Neural progenitor cell (in vitro differentiated cells): Measurements from ENCODE around the gene FAM3B. TPM values are rescaled to one million over a fixed set of nuclear protein-coding genes. Genes with fewer than 3 reads are reported as not detected.

ENCODE experiments used
- DNase-seq: peaks from one replicate; pipeline ENCODE4 v3.0.0-alpha.2; 2016; ENCODE audit warnings: low spot score
- H2AFZ ChIP-seq: fragments of 200-600 bp; sonication (generic); replicated peaks from 2 replicates; pipeline ENCODE4 v1.6.1; 2016; ENCODE audit warnings: antibody characterized with exemption
- H3F3A ChIP-seq: fragments of 200-600 bp; sonication (generic); 2 replicates; pipeline ENCODE4 v1.6.1; 2016; ENCODE audit warnings: antibody characterized with exemption, low read depth
- H3K27ac ChIP-seq: fragments of 200-600 bp; sonication (generic); 2 replicates; pipeline ENCODE4 v1.5.1; 2016; ENCODE audit warnings: mild to moderate bottlenecking
- H3K27me3 ChIP-seq: fragments of 200-600 bp; sonication (generic); 2 replicates; pipeline ENCODE4 v1.6.1; 2016; ENCODE audit warnings: mild to moderate bottlenecking, moderate library complexity
- H3K36me3 ChIP-seq: fragments of 200-600 bp; sonication (generic); 2 replicates; pipeline ENCODE4 v1.5.1; 2016
- H3K4me1 ChIP-seq: fragments of 200-600 bp; sonication (generic); 2 replicates; pipeline ENCODE4 v1.6.1; 2016; ENCODE audit warnings: mixed run types
- H3K4me2 ChIP-seq: fragments of 200-600 bp; sonication (generic); 2 replicates; pipeline ENCODE4 v1.6.1; 2016
- H3K4me3 ChIP-seq: fragments of 200-600 bp; sonication (generic); 2 replicates; pipeline ENCODE4 v1.5.1; 2016
- H3K79me2 ChIP-seq: fragments of 200-600 bp; sonication (generic); 2 replicates; pipeline ENCODE4 v1.6.1; 2016; ENCODE audit warnings: low read depth
- H3K9ac ChIP-seq: fragments of 200-600 bp; sonication (generic); 2 replicates; pipeline ENCODE4 v1.6.1; 2016
- H3K9me3 ChIP-seq: fragments of 200-600 bp; sonication (generic); 2 replicates; pipeline ENCODE4 v1.5.1; 2016; ENCODE audit warnings: low read depth
- H4K20me1 ChIP-seq: fragments of 200-600 bp; sonication (generic); 2 replicates; pipeline ENCODE4 v1.6.1; 2016; ENCODE audit warnings: low read depth
- H3K27ac Mint-ChIP-seq: 3 replicates; pipeline ENCODE4 v1.8.0; 2021; ENCODE audit warnings: mixed read lengths
- H3K27me3 Mint-ChIP-seq: 2 replicates; pipeline ENCODE4 v1.8.0; 2022; ENCODE audit warnings: low read depth, mild to moderate bottlenecking, inconsistent platforms, moderate library complexity, mixed read lengths; ENCODE audit not compliant: insufficient read depth
- H3K36me3 Mint-ChIP-seq: 3 replicates; pipeline ENCODE4 v1.8.0; 2021; ENCODE audit warnings: mixed read lengths
- H3K4me1 Mint-ChIP-seq: 3 replicates; pipeline ENCODE4 v1.8.0; 2021; ENCODE audit warnings: mixed read lengths
- H3K4me3 Mint-ChIP-seq: 3 replicates; pipeline ENCODE4 v1.8.0; 2021; ENCODE audit warnings: mild to moderate bottlenecking, moderate library complexity, mixed read lengths
- H3K9me3 Mint-ChIP-seq: 3 replicates; pipeline ENCODE4 v1.8.0; 2020; ENCODE audit warnings: mixed read lengths
- EZH2 ChIP-seq: fragments of 200-600 bp; sonication (generic); IDR thresholded peaks from 2 replicates; pipeline ENCODE4 v1.6.1; 2017; ENCODE audit warnings: antibody characterized with exemption, mild to moderate bottlenecking, moderate library complexity
- EZH2phosphoT487 ChIP-seq: fragments of 200-600 bp; sonication (generic); IDR thresholded peaks from 2 replicates; pipeline ENCODE4 v1.6.1; 2017; ENCODE audit warnings: antibody characterized with exemption
- total RNA-seq: library from RNA; depleted of rRNA; stranded (reverse); fragments of >200 nt; gene quantifications from 2 replicates; pipeline ENCODE4 v1.2.3, GENCODE V29; 2015; ENCODE audit warnings: low replicate concordance
- TF ChIP-seq, protein P1 (sequence below): fragments of 200-600 bp; sonication (generic); IDR thresholded peaks from 2 replicates; pipeline ENCODE4 v1.5.1; 2017; ENCODE audit warnings: antibody characterized with exemption, mild to moderate bottlenecking

Gene FAM3B
- total RNA-seq, 1 donor from 2014 or later, result not detected

DNA sequence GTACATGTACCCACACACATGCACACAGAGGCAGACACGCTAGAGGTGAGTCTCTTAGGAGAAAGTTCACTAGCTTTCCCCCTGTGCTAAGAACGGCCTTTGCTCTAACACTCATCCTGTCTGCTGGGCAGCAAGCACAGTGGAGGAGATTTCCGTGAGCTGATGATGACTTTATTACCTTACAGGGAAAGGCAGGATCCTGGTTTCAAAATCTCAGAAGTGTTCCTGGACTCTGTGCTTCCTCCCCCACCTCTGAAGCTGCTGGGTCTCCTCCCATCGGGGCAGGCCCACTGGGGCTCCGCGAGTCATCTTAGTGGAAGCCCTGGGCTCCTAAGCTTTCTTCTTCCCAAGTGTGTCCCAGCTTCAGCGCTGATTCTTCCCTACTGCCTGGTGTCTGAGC, 2.7 kb downstream of the FAM3B start:
- no peaks in the 10 kb centered on the region for H3K4me1 ChIP-seq
- H3K4me2 ChIP-seq, result no peak overlapping the region
- H3K4me1 Mint-ChIP-seq, result peaks cover 4% of the 10 kb centered on the region
- H4K20me1 ChIP-seq, result no peaks in the 10 kb centered on the region
- no peaks in the 10 kb centered on the region for H3K79me2 ChIP-seq
- H3K4me3 ChIP-seq, result no peak overlapping the region
- H3K36me3 Mint-ChIP-seq, result no peaks in the 10 kb centered on the region
- H3K27ac ChIP-seq, result no peak overlapping the region
- H3K9me3 ChIP-seq, result no peaks in the 10 kb centered on the region
- H3K9me3 Mint-ChIP-seq, result no peaks in the 10 kb centered on the region
- H2AFZ ChIP-seq, result no peak overlapping the region
- H3K27me3 Mint-ChIP-seq, result peaks cover 30% of the 10 kb centered on the region
- H3K4me3 Mint-ChIP-seq, result no peak overlapping the region
- H3K27me3 ChIP-seq, result peaks cover 44% of the 10 kb centered on the region
- TF ChIP-seq EZH2phosphoT487, result no peak
- TF ChIP-seq, protein P1, sequence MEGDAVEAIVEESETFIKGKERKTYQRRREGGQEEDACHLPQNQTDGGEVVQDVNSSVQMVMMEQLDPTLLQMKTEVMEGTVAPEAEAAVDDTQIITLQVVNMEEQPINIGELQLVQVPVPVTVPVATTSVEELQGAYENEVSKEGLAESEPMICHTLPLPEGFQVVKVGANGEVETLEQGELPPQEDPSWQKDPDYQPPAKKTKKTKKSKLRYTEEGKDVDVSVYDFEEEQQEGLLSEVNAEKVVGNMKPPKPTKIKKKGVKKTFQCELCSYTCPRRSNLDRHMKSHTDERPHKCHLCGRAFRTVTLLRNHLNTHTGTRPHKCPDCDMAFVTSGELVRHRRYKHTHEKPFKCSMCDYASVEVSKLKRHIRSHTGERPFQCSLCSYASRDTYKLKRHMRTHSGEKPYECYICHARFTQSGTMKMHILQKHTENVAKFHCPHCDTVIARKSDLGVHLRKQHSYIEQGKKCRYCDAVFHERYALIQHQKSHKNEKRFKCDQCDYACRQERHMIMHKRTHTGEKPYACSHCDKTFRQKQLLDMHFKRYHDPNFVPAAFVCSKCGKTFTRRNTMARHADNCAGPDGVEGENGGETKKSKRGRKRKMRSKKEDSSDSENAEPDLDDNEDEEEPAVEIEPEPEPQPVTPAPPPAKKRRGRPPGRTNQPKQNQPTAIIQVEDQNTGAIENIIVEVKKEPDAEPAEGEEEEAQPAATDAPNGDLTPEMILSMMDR, result no peak
- no peak for TF ChIP-seq EZH2
- no peaks in the 10 kb centered on the region for H3K36me3 ChIP-seq
- no peak overlapping the region for H3K27ac Mint-ChIP-seq
- no peaks in the 10 kb centered on the region for H3F3A ChIP-seq
- no peak overlapping the region for H3K9ac ChIP-seq
- DNase-seq, result no peak

- DNase-seq, result no peak
- no peak overlapping the region for H3K4me3 ChIP-seq
- no peak overlapping the region for H2AFZ ChIP-seq
- H3K9ac ChIP-seq, result no peak overlapping the region
- H3K9me3 Mint-ChIP-seq, result no peaks in the 10 kb centered on the region
- H3F3A ChIP-seq, result no peaks in the 10 kb centered on the region
- no peaks in the 10 kb centered on the region for H3K79me2 ChIP-seq
- no peak overlapping the region for H3K4me3 Mint-ChIP-seq
- no peaks in the 10 kb centered on the region for H3K36me3 ChIP-seq
- H3K4me2 ChIP-seq, result no peak overlapping the region
- H3K4me1 Mint-ChIP-seq, result peaks cover 4% of the 10 kb centered on the region
- H3K27me3 ChIP-seq, result peaks cover 23% of the 10 kb centered on the region
- H3K36me3 Mint-ChIP-seq, result no peaks in the 10 kb centered on the region
- no peak overlapping the region for H3K27ac Mint-ChIP-seq
- H3K4me1 ChIP-seq, result no peaks in the 10 kb centered on the region
- no peaks in the 10 kb centered on the region for H3K9me3 ChIP-seq
- TF ChIP-seq EZH2 (no peak), EZH2phosphoT487 (no peak)
- TF ChIP-seq, protein P1, result no peak
- no peak overlapping the region for H3K27ac ChIP-seq
- H3K27me3 Mint-ChIP-seq, result peaks cover 15% of the 10 kb centered on the region
- H4K20me1 ChIP-seq, result no peaks in the 10 kb centered on the region
Observed at GRCh38 chr21:41321211-41321907, 4.8 kb downstream of the FAM3B start.

- Mint-ChIP-seq H3K4me1 (peaks cover 4% of the 10 kb centered on the region), H3K27ac (no peak overlapping the region), H3K9me3 (no peaks in the 10 kb centered on the region), H3K27me3 (peaks cover 15% of the 10 kb centered on the region), H3K4me3 (no peak overlapping the region), H3K36me3 (no peaks in the 10 kb centered on the region)
- H3K4me2 ChIP-seq, result no peak overlapping the region
- TF ChIP-seq, protein P1, result no peak
- TF ChIP-seq EZH2 (no peak), EZH2phosphoT487 (no peak)
- H3K27ac ChIP-seq, result no peak overlapping the region
- no peak for DNase-seq
- peaks cover 16% of the 10 kb centered on the region for H3K27me3 ChIP-seq
- H4K20me1 ChIP-seq, result no peaks in the 10 kb centered on the region
- no peaks in the 10 kb centered on the region for H3F3A ChIP-seq
- H3K9me3 ChIP-seq, result no peaks in the 10 kb centered on the region
- no peak overlapping the region for H3K4me3 ChIP-seq
- no peaks in the 10 kb centered on the region for H3K36me3 ChIP-seq
- H3K4me1 ChIP-seq, result no peaks in the 10 kb centered on the region
- H3K79me2 ChIP-seq, result no peaks in the 10 kb centered on the region
- H3K9ac ChIP-seq, result no peak overlapping the region
- no peak overlapping the region for H2AFZ ChIP-seq
Observed at GRCh38 chr21:41321908-41322495, 5.4 kb downstream of the FAM3B start.
